HCT116 (cell line): ENCODE data around the gene JPH3. TPM values are rescaled to one million over a fixed set of nuclear protein-coding genes. Genes with fewer than 3 reads are reported as not detected.

Experiments
- ATAC-seq: fragments of 200-7000 bp; cut with Tn5 transposase; 2 replicates; pipeline ENCODE4 v1.9.1; 2020; ENCODE audit warnings: mild to moderate bottlenecking, moderate library complexity
- BruUV-seq: library from RNA; stranded (reverse); fragments of 400-500 nt; replicated peaks from 2 replicates; lab custom pipeline; 2021; lab: Mats Ljungman, UMichigan
- CTCF ChIA-PET: fragments of 300-600 bp; sonication (Branson Sonifier 250); formaldehyde crosslinking; loops from one replicate; lab custom pipeline; 2021; ENCODE audit warnings: antibody characterized with exemption; lab: Charles Lee
- POLR2A ChIA-PET: fragments of 300-600, 350-600 bp; sonication (Branson Sonifier 250); formaldehyde crosslinking; loops from one replicate; lab custom pipeline; 2021; ENCODE audit warnings: antibody characterized with exemption; lab: Charles Lee
- RAD21 ChIA-PET, 2 experiments: fragments of 300-600 bp; sonication (Branson Sonifier 250); formaldehyde crosslinking; loops; one replicate each; lab custom pipeline; 2023; ENCODE audit warnings: low total read pairs in 2 of 2; ENCODE audit not compliant: uncharacterized antibody in 2 of 2, unreplicated experiment in 2 of 2, low non-redundant PET in 1 of 2; lab: Charles Lee
- DNase-seq: peaks from one replicate; pipeline ENCODE4 v3.0.0-alpha.2; 2010; ENCODE audit warnings: low read depth, low spot score
- H2AFZ ChIP-seq: fragments of 200-600 bp; shearing (Covaris generic), sonication (generic); 2 replicates; pipeline ENCODE4 v1.6.1; 2017; ENCODE audit warnings: low read depth, mixed run types, mixed read lengths, antibody characterized with exemption, low read length; ENCODE audit not compliant: poor library complexity, severe bottlenecking
- H3K27ac ChIP-seq: 2 replicates; pipeline ENCODE4 v1.5.1; 2012; ENCODE audit warnings: low read depth, low read length
- H3K27me3 ChIP-seq: fragments of 200-600 bp; sonication (generic); 2 replicates; pipeline ENCODE4 v1.6.1; 2016; ENCODE audit warnings: mixed run types, low read length, mixed read lengths; ENCODE audit not compliant: insufficient read depth
- H3K36me3 ChIP-seq, 2 experiments: fragments of 200-500 bp in 1 of 2; fragments of 200-600 bp in 1 of 2; sonication (Bioruptor generic) in 1 of 2; sonication (generic) in 1 of 2; 2 replicates each; pipeline versions ENCODE4 v1.5.1 to v1.6.1; 2014 to 2016; ENCODE audit warnings: low read length in 2 of 2, inconsistent platforms in 1 of 2, mixed read lengths in 1 of 2, mixed run types in 1 of 2; ENCODE audit not compliant: insufficient read depth in 2 of 2, control insufficient read depth in 1 of 2
- H3K4me1 ChIP-seq, 2 experiments: fragments of 200-600 bp in 1 of 2; sonication (generic) in 1 of 2; 2 replicates each; pipeline versions ENCODE4 v1.5.1 to v1.6.1; 2012 to 2017; ENCODE audit warnings: low read length in 2 of 2, inconsistent platforms in 1 of 2, mild to moderate bottlenecking in 1 of 2, mixed read lengths in 1 of 2, mixed run types in 1 of 2, moderate library complexity in 1 of 2; ENCODE audit not compliant: insufficient read depth in 2 of 2, control insufficient read depth in 1 of 2
- H3K4me2 ChIP-seq: fragments of 200-600 bp; sonication (generic); 2 replicates; pipeline ENCODE4 v1.6.1; 2017; ENCODE audit warnings: mixed run types, low read length, mixed read lengths
- H3K4me3 ChIP-seq, 2 experiments: fragments of 200-600 bp in 1 of 2; sonication (generic) in 1 of 2; replicated peaks in 1 of 2; 2 replicates each; pipeline ENCODE4 v1.5.1; 2011 to 2016; ENCODE audit warnings: low read length in 2 of 2, control low read depth in 1 of 2, low read depth in 1 of 2, mild to moderate bottlenecking in 1 of 2, mixed read lengths in 1 of 2, mixed run types in 1 of 2
- H3K79me2 ChIP-seq: fragments of 200-600 bp; sonication (generic); 2 replicates; pipeline ENCODE4 v1.6.1; 2017; ENCODE audit warnings: mild to moderate bottlenecking, mixed run types, low read length, moderate library complexity, mixed read lengths; ENCODE audit not compliant: insufficient read depth
- H3K9ac ChIP-seq: fragments of 200-600 bp; sonication (generic); 2 replicates; pipeline ENCODE4 v1.6.1; 2016; ENCODE audit warnings: low read length, mixed read lengths
- H3K9me2 ChIP-seq: fragments of 200-600 bp; sonication (generic), shearing (Covaris generic); 2 replicates; pipeline ENCODE4 v1.6.1; 2017; ENCODE audit warnings: mixed run types, mild to moderate bottlenecking, moderate library complexity; ENCODE audit not compliant: insufficient read depth
- H3K9me3 ChIP-seq, 2 experiments: fragments of 200-500 bp in 1 of 2; fragments of 200-600 bp in 1 of 2; sonication (Bioruptor generic) in 1 of 2; sonication (generic) in 1 of 2; 2 replicates each; pipeline ENCODE4 v1.6.1; 2014 to 2017; ENCODE audit warnings: low read length in 2 of 2, mixed read lengths in 2 of 2, inconsistent platforms in 1 of 2, low read depth in 1 of 2, mild to moderate bottlenecking in 1 of 2, mixed run types in 1 of 2, moderate library complexity in 1 of 2; ENCODE audit not compliant: control insufficient read depth in 1 of 2, insufficient read depth in 1 of 2
- H4K20me1 ChIP-seq: fragments of 200-600 bp; sonication (generic), shearing (Covaris generic); 2 replicates; pipeline ENCODE4 v1.6.1; 2017; ENCODE audit warnings: mixed run types, mild to moderate bottlenecking, moderate library complexity; ENCODE audit not compliant: insufficient read depth
- CBX3 ChIP-seq: IDR thresholded peaks from 2 replicates; pipeline ENCODE4 v1.6.1; 2012; ENCODE audit warnings: low read depth
- CEBPB ChIP-seq: IDR thresholded peaks from 2 replicates; pipeline ENCODE4 v1.6.1; 2012; ENCODE audit warnings: low read depth
- EZH2 ChIP-seq: fragments of 200-600 bp; sonication (generic); IDR thresholded peaks from 2 replicates; pipeline ENCODE4 v1.6.1; 2017; ENCODE audit warnings: antibody characterized with exemption, mixed run types
- REST ChIP-seq: IDR thresholded peaks from 2 replicates; pipeline ENCODE4 v1.6.1; 2012; ENCODE audit warnings: low read depth
- YY1 ChIP-seq: IDR thresholded peaks from 2 replicates; pipeline ENCODE4 v1.6.1; 2011; ENCODE audit warnings: low read length, low read depth, moderate library complexity, mild to moderate bottlenecking; ENCODE audit not compliant: insufficient replicate concordance; ENCODE audit errors: extremely low read depth
- ZFX ChIP-seq: fragments of 450-650 bp; IDR thresholded peaks from 2 replicates; pipeline ENCODE4 v1.6.1; 2017
- ZNF274 ChIP-seq: fragments of 200-500 bp; sonication (Bioruptor generic); IDR thresholded peaks from 2 replicates; pipeline ENCODE4 v1.6.1; 2014; ENCODE audit warnings: mild to moderate bottlenecking, low read depth, low read length, inconsistent platforms
- intact Hi-C: fragments of 100-400 bp; cut with micrococcal nuclease; formaldehyde crosslinking; loops from 2 replicates; pipeline ENCODE4 v1.10.0; 2022
- total RNA-seq: library from RNA; stranded (reverse); gene quantifications from one replicate; pipeline ENCODE4 v1.2.1, GENCODE V29; 2021; ENCODE audit not compliant: unreplicated experiment
- TF ChIP-seq, protein P1 (sequence below): IDR thresholded peaks from 2 replicates; pipeline ENCODE4 v1.6.1; 2011; ENCODE audit warnings: mild to moderate bottlenecking, low read length, moderate library complexity; ENCODE audit not compliant: insufficient replicate concordance; ENCODE audit errors: extremely low read depth
- TF ChIP-seq, protein P2 (sequence below): IDR thresholded peaks from 2 replicates; pipeline ENCODE4 v1.6.1; 2012

The JPH3 gene
- total RNA-seq, 1 experiment from 2014 or later = 0.10 TPM

GRCh38 chr16:87667946-87668345, 65.6 kb downstream of the JPH3 start:
- POLR2A ChIA-PET = no interaction called here
- intact Hi-C loops = no loop called here
- Histone ChIP-seq H2AFZ (no peak overlapping the region), H3K4me1 (peaks cover 0 to 10% of the 10 kb centered on the region in 2 experiments; a peak in 3 of 4 replicates), H3K79me2 (no peaks in the 10 kb centered on the region), H3K9me3 (no peaks in the 10 kb centered on the region), H3K27ac (no peak overlapping the region), H3K36me3 (no peaks in the 10 kb centered on the region), H3K9me2 (no peaks in the 10 kb centered on the region), H3K4me3 (no peak overlapping the region), H4K20me1 (no peaks in the 10 kb centered on the region), H3K27me3 (no peaks in the 10 kb centered on the region), H3K4me2 (no peak overlapping the region), H3K9ac (no peak overlapping the region)
- BruUV-seq = no TSS peak
- CTCF ChIA-PET = no interaction called here
- no peak for ATAC-seq
- RAD21 ChIA-PET = no interaction called here
- no peak for DNase-seq
- TF ChIP-seq EZH2 = no peak
- TF ChIP-seq YY1 = no peak
- no peak for TF ChIP-seq CBX3
- TF ChIP-seq ZFX = no peak
- no peak for TF ChIP-seq ZNF274
- TF ChIP-seq, protein P1, sequence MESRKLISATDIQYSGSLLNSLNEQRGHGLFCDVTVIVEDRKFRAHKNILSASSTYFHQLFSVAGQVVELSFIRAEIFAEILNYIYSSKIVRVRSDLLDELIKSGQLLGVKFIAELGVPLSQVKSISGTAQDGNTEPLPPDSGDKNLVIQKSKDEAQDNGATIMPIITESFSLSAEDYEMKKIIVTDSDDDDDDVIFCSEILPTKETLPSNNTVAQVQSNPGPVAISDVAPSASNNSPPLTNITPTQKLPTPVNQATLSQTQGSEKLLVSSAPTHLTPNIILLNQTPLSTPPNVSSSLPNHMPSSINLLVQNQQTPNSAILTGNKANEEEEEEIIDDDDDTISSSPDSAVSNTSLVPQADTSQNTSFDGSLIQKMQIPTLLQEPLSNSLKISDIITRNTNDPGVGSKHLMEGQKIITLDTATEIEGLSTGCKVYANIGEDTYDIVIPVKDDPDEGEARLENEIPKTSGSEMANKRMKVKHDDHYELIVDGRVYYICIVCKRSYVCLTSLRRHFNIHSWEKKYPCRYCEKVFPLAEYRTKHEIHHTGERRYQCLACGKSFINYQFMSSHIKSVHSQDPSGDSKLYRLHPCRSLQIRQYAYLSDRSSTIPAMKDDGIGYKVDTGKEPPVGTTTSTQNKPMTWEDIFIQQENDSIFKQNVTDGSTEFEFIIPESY = no peak
- no peak for TF ChIP-seq CEBPB
- no peak for TF ChIP-seq REST
- TF ChIP-seq, protein P2, sequence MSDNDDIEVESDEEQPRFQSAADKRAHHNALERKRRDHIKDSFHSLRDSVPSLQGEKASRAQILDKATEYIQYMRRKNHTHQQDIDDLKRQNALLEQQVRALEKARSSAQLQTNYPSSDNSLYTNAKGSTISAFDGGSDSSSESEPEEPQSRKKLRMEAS = no peak
